ENCODE measurements around the gene NDRG3.
"Not testable (repeated sequence)": the region's sequence is repeated elsewhere in the genome, so short reads cannot be mapped to it uniquely, and the experiment has no call there.

The NDRG3 gene

GRCh38 chr20:36641506-36641843, 104.4 kb downstream of the NDRG3 start:
- no peak for DNase-seq

- DNase-seq = not testable (repeated sequence)
Observed at GRCh38 chr20:36638876-36639400, 107.0 kb downstream of the NDRG3 start.

- no peak for DNase-seq
Observed at GRCh38 chr20:36634342-36634741, 111.5 kb downstream of the NDRG3 start.

GRCh38 chr20:36633285-36633772, 112.6 kb downstream of the NDRG3 start:
- DNase-seq = no peak

- DNase-seq = no peak
Observed at GRCh38 chr20:36632487-36633284, 113.2 kb downstream of the NDRG3 start.

- no peak for DNase-seq
Observed at GRCh38 chr20:36632147-36632486, 113.8 kb downstream of the NDRG3 start.

GRCh38 chr20:36631646-36632045, 114.2 kb downstream of the NDRG3 start:
- no peak for DNase-seq

GRCh38 chr20:36629719-36630681, 115.9 kb downstream of the NDRG3 start:
- DNase-seq = no peak

GRCh38 chr20:36628076-36628475, 117.8 kb downstream of the NDRG3 start:
- DNase-seq = no peak

- DNase-seq = no peak
Observed at GRCh38 chr20:36624944-36625324, 121.0 kb downstream of the NDRG3 start.

- DNase-seq = no peak
Observed at GRCh38 chr20:36624068-36624943, 121.6 kb downstream of the NDRG3 start.

- DNase-seq = no peak
Observed at GRCh38 chr20:36623444-36623843, 122.4 kb downstream of the NDRG3 start.

- no peak for DNase-seq
Observed at GRCh38 chr20:36620917-36621316, 125.0 kb downstream of the NDRG3 start.

GRCh38 chr20:36614781-36615557, 130.9 kb downstream of the NDRG3 start:
- no peak for DNase-seq

GRCh38 chr20:36613974-36614373, 131.9 kb downstream of the NDRG3 start:
- DNase-seq = no peak

GRCh38 chr20:36611625-36612024, 134.3 kb downstream of the NDRG3 start:
- no peak for DNase-seq

GRCh38 chr20:36608388-36608728, 137.5 kb downstream of the NDRG3 start:
- not testable (repeated sequence) for DNase-seq

- no peak for DNase-seq
Observed at GRCh38 chr20:36607586-36608387, 138.1 kb downstream of the NDRG3 start.

GRCh38 chr20:36606158-36607066, 139.5 kb downstream of the NDRG3 start:
- DNase-seq = no peak

Data from fibroblast of skin of abdomen (primary cell).